Activated CD4-positive, alpha-beta T cell treated with anti-CD3 and anti-CD28 coated beads, Interleukin-10, Interleukin-2, amounts not matched to agents 100 ng/mL and 50 ng/mL, durations not matched to agents 16 hours and 8 hours (primary cell): ENCODE measurements around the gene DET1.
"Not testable (repeated sequence)": the region's sequence is repeated elsewhere in the genome, so short reads cannot be mapped to it uniquely, and the experiment has no call there.

Experiments used
- DNase-seq: peaks from one replicate; pipeline ENCODE4 v3.0.0-alpha.2; 2020

DET1 gene

DNA sequence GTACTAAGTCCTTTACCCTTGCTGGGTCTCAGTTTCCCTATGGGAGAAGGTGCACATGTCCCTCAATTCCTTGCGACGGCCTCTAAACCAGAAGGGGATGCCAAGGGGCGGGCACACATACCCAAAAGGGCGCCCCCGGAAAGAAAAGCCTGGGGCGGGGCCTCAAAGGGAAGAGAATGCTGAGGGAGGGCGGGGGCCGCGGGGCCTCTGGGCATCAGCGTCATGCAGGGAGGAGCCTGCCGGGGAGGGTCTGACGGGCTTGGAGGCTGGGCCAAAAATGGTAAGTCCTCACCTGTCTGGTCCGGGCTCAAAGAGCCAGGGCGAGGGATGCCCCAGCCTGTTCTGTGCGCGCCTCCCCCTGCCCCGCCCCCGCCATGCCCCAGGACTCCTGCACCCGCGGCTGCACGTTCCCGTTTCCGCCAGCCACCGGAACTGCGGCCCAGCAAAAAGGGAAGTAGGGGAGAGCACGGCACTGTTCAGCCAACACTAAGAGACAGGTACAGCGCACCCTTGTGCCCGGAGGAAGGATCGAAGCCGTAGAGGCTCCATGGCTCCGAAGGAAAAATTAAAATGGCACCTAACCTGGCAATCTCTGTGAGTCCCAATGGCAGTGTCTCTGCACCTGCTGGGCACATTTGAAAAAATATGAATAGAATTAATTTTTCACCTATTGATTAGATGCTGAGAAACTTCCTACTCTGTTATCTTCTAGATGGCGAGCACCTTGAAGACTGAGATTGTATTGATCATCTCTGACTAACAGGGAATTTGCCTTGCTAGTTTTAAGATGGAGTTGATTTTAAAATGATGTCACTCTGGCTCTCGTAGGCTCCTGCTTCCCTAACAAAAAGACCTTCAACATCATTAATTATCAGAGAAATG, at the start of gene DET1:
Gene DET1, minus strand, starts transcription at position 434 of the 882 bp plus-strand sequence. CDS start 14,976 bp downstream, outside the sequence.
- DNase-seq = peak; percentile 98

DNA sequence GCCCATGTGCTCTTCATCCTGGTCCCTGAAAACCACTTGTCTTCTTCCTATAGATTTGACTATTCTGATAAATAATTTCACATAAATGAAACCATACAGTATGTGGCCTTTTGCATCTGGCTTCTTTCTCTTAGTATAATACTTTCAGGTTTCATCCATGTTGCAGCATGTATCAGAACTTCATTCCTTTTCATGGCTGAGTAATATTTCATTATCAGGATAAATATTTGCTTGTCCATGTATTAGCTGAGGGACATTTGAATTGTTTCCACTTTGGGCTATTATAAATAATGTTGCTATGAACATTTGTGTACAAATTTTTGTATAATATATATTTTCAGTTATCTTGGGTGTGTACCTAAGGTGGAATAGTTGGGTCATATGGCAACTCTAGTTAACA, 44.9 kb upstream of the DET1 start:
- no peak for DNase-seq

DNA sequence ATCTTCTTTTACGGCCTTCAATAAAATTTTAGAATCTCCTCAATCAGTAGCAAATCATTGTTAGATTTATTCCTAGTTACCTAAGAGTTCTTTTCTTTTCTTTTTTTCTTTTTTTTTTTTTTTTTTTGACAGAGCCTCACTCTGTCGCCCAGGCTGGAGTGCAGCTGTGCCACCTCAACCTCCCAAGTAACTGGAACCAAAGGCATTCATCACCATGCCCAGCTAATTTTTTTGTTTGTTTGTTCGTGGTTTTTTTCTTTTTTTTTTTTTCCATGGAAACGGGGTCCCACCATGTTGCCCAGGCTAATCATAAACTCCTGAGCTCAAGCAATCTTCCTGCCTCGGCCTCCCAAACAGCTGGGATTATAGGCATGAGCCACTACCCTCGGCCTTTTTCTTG, 44.3 kb upstream of the DET1 start:
- no peak for DNase-seq

GRCh38 chr15:88586401-88587162, 40.1 kb upstream of the DET1 start:
- no peak for DNase-seq

DNA sequence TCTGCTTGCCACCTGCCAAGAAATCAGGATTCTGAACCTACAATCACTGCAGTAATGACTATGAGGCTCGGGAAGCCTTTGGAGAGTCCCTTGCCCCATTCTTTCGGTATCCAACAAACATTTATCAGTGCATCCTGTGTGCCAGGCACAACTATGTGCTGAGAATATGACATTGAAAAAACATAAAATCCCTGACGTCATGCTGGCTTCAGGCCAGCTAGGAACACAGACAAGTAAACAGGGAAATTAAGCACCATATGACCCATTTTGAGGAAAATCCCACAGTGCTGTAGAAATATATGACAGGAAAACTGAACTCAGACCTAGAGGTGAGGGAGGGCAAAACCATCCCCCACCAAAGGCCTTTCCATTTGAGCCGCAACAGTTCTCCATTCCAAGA, 34.1 kb upstream of the DET1 start:
- DNase-seq = no peak

- no peak for DNase-seq
These were observed 32.8 kb upstream of the DET1 start for GRCh38 chr15:88579322-88579721.

- no peak for DNase-seq
These were observed 28.2 kb upstream of the DET1 start for GRCh38 chr15:88574655-88575054.

DNA sequence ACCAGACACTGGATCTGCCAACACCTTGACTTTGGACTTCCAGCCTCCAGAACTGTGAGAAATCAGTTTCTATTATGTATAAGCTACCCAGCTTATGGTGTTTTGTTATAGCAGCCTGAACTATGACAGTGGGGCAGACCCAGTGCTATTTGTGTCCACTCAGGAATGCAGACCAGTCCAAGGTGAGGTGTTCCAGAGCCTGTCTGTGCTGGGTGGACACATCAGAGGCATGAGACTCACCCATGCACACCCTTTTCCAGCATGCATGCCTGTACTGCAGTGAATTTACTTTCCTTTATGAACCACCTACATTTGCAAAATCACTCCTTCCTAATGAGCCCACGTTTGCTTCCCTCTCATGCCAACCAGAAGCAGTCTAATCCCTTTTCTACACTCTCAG, 27.6 kb upstream of the DET1 start:
- DNase-seq = no peak

DNA sequence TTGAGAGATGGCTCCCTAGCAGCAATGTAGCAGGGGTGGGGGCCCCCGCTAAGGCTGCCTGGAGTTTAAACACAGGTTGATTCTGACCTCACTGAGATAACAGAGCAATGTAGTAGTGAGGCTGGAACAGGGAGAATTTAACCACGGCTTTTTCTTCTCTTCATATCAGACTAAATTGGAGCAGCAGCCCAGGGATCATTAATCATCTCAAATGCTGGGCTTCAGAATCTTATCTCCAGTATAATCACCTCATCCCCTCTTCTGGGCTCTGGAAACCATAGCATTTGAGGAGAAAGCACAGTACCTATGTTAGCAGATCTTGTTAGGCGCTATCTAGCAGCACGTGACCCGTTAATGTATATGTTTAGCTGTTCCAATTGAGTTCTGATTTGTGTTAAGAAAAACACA, 25.4 kb upstream of the DET1 start:
- no peak for DNase-seq

DNA sequence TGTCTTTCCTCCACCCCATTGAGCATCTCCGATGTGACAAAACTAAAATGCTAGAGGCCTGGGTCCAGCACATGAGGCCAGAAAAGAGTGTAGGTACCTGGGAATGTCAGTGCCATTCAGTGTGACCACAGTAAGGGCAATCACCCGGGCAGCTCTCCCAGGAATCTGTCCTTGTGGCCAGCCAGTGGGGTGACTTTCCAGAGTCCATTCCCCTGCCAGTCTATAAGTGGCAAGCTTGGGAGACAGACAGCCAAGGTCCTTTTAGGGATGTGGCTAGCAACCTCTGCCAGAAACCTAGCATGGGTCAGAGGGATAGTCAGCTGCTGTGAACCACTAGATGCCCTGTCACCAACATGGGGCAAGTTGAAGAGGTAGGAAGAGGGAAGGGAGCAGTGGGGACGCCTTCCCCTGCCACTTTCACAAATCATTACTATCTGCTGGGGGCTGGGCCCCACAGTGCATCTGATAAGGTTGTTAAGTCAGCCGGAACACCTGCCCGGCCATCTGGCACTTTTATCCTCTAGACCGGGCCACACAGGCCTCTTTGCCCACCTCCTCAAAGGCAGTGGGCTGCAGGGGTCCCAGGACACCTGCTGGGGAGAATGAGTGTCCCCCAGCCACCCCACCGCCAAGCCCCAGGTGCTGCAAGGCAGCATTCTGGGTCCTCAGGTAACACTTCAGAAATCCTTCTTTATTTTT, 24.8 kb upstream of the DET1 start:
- no peak for DNase-seq

GRCh38 chr15:88568589-88568988, 22.1 kb upstream of the DET1 start:
- no peak for DNase-seq

DNA sequence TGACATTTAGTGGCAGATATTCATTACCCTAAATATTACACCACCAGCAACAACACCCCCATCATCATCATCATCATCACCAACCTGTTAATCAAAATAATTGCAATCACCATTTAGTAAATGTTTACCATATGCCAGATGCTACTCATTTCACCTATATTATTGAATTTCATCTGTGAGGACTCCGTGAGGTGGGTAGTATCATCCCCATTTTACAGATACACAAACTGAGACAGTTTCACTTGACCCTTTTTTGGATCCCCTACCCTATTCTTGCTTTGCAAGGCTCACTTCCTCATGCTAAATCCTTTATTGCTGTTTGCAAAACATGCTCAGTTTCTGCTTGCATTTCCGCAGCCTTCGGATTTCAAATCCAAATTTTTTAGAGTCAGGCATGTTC, 18.3 kb upstream of the DET1 start:
- DNase-seq = no peak

DNA sequence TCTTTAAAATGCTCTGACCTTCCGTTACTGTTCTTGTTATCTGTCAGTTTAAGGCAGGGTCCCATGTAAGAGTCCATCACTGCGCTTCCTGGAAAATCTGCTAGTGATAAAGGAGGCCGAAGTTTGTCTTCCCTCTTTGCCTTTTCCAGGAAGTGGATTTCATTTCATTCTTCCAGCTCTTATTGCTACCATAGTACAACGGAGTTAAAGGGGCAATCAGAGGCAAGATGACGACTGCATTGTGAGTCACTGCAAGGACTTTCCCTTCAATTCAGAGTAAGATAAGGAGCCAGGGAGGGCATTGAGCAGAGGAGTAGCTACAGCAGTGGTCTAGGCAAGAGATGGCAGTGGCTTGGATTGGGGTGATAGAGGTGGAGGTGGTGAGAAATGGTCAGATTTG, 17.2 kb upstream of the DET1 start:
- DNase-seq = no peak

DNA sequence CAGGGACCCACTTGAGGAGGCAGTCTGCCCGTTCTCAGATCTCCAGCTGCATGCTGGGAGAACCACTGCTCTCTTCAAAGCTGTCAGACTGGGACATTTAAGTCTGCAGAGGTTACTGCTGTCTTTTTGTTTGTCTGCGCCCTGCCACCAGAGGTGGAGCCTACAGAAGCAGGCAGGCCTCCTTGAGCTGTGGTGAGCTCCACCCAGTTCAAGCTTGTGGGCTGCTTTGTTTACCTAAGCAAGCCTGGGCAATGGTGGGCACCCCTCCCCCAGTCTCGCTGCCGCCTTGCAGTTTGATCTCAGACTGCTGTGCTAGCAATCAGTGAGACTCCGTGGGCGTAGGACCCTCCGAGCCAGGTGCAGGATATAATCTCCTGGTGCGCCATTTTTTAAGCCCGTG, 13.1 kb upstream of the DET1 start:
- not testable (repeated sequence) for DNase-seq

- not testable (repeated sequence) for DNase-seq
These were observed 11.5 kb upstream of the DET1 start for GRCh38 chr15:88558026-88558425.

- not testable (repeated sequence) for DNase-seq
These were observed 1.5 kb upstream of the DET1 start for GRCh38 chr15:88548009-88548408.

- DNase-seq = not testable (repeated sequence)
These were observed 768 bp downstream of the DET1 start for GRCh38 chr15:88545578-88546247.

DNA sequence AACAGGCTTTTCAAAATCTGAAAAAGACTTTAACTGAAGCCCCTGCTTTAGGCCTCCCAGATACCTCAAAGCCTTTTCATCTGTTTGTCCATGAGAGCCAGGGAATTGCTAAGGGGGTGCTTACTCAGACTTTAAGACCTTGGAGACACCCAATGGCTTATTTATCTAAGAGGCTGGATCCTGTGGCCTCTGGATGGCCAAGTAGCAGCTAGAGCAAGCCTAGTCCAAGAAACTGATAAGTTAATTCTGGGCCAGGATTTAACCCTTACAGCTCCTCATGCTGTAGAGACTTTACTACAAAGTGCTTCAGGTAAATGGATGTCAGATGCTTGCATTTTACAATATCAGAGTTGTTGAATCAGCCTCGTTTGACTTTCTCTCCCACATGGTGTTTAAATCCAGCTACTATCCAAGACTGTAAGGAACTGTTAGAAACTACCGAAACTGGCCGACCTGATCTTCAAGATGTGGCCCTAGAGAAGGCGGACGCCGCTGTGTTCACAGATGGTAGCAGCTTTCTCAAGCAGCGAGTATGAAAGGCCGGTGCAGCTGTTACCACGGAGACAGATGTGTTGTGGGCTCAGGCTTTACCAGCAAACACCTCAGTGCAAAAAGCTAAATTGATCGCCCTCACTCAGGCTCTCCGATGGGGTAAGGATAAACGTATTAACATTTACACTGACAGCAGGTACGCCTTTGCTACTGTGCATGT, 3.3 kb downstream of the DET1 start:
- DNase-seq = no peak

- DNase-seq = no peak
These were observed 4.1 kb downstream of the DET1 start for GRCh38 chr15:88542342-88542733.

DNA sequence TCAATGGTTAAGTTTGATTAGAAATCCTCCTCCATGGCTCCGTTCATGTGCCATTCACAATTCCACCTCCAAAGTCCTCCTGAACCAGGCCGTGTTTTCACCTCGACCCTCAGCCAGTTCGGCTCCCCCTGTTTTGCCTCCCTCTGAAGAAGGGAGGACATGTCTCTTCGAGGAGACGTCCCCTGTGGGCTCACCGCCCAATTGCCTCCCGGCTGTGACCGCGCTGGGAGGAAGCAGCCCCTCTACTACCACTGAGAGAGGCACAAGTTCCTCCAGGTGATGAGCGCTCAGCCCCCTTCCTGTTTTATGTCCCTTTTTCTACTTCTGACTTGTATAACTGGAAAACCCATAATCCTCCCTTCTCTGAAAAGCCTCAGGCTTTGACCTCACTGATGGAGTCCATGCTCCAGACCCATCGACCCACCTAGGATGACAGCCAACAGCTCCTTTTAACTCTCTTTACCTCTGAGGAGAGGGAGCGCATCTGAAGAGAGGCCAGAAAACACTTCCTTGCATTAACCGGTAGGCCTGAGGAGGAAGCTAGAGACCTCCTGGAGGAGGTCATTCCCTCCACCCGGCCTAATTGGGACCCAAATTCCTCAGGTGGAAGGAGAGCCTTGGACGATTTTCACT, 4.7 kb downstream of the DET1 start:
- no peak for DNase-seq

DNA sequence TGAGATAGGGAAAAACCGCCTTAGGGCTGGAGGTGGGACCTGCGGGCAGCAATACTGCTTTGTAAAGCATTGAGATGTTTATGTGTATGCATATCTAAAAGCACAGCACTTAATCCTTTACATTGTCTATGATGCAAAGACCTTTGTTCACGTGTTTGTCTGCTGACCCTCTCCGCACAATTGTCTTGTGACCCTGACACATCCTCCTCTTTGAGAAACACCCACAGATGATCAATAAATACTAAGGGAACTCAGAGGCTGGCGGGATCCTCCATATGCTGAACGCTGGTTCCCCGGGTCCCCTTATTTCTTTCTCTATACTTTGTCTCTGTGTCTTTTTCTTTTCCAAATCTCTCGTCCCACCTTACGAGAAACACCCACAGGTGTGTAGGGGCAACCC, 5.4 kb downstream of the DET1 start:
- DNase-seq = not testable (repeated sequence)

DNA sequence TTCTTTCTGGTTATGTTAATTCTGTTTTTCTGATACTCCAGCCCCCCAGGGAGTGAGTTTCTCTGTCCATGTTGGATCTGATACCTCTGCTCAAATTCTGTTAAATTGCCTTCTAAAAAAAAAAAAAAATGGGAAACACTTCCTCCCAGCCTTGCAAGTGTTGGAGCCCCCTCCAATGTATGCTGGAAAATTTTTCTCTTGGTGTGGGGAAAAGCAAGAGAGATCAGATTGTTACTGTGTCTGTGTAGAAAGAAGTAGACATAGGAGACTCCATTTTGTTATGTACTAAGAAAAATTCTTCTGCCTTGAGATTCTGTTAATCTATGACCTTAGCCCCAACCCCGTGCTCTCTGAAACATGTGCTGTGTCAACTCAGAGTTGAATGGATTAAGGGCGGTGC, 6.1 kb downstream of the DET1 start:
- DNase-seq = not testable (repeated sequence)
